22Rv1 (cell line): ENCODE results near the gene HSD17B7.
"Not testable (repeated sequence)": the region's sequence is repeated elsewhere in the genome, so short reads cannot be mapped to it uniquely, and the experiment has no call there.

Experiments used
- ZFX ChIP-seq: fragments of 450-650 bp; IDR thresholded peaks from 2 replicates; pipeline ENCODE4 v1.6.1; 2017; ENCODE audit warnings: antibody characterized with exemption, borderline replicate concordance
- TF ChIP-seq, protein P1 (sequence below): fragments of 450-650 bp; IDR thresholded peaks from 2 replicates; pipeline ENCODE4 v1.5.1; 2017; ENCODE audit warnings: mild to moderate bottlenecking

DNA sequence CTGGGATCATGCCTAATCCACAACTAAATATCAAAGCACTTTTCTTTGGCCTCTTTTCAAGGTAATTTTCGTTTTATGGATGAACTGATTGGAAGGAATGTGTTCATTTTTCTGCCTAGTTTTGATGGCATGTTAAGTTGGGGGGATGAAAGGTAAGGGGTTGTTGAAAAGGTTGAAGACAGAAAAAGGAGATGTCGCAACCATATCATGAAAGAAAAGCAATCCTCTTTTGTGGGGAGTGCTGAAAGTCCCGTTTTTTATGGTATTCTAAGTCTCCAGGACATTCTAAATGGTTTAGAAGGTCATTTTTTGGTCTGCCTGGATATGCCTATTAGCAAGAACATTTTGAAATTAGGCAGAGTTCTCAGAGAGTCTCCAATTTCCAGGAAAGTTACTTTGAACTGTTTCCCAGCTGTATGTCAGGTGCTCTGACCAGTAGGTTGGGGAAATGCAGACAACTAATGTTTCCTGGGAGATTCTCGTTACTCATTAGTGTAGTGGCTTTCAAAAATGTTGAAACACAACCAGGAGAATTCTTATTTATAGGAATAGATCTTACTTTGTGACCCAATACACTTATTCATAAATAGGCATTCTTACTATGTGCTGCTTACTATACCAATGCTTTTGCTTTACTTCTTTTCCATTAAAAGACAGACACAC, 6.2 kb downstream of the HSD17B7 start:
- TF ChIP-seq, protein P1, sequence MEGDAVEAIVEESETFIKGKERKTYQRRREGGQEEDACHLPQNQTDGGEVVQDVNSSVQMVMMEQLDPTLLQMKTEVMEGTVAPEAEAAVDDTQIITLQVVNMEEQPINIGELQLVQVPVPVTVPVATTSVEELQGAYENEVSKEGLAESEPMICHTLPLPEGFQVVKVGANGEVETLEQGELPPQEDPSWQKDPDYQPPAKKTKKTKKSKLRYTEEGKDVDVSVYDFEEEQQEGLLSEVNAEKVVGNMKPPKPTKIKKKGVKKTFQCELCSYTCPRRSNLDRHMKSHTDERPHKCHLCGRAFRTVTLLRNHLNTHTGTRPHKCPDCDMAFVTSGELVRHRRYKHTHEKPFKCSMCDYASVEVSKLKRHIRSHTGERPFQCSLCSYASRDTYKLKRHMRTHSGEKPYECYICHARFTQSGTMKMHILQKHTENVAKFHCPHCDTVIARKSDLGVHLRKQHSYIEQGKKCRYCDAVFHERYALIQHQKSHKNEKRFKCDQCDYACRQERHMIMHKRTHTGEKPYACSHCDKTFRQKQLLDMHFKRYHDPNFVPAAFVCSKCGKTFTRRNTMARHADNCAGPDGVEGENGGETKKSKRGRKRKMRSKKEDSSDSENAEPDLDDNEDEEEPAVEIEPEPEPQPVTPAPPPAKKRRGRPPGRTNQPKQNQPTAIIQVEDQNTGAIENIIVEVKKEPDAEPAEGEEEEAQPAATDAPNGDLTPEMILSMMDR: not testable (repeated sequence)
- TF ChIP-seq ZFX: not testable (repeated sequence)
